Right lobe of liver (tissue), 6 donors: ENCODE results near the gene BRICD5. TPM values are rescaled to one million over a fixed set of nuclear protein-coding genes. Genes with fewer than 3 reads are reported as not detected.

Experiments used
- ATAC-seq, 4 donors: fragments of 200-7000 bp; cut with Tn5 transposase; one replicate each; pipeline ENCODE4 v1.9.1; 2020; ENCODE audit warnings: mild to moderate bottlenecking in 4 of 4, moderate library complexity in 4 of 4
- DNase-seq, 3 donors: peaks; one replicate each; pipeline ENCODE4 v3.0.0-alpha.2; 2020
- H3K27ac ChIP-seq, 3 donors: fragments of 200-600 bp; one replicate each; pipeline ENCODE4 v1.8.0; 2022
- H3K27me3 ChIP-seq, 2 donors: fragments of 200-600 bp; one replicate each; pipeline ENCODE4 v1.8.0; 2022
- H3K36me3 ChIP-seq, 4 donors: fragments of 200-600 bp; sonication (generic) in 1 of 4; one replicate each; pipeline versions ENCODE4 v1.5.1 to v1.8.0; 2017 to 2022; ENCODE audit warnings: control low read depth in 1 of 4
- H3K4me1 ChIP-seq, 4 donors: fragments of 200-600 bp; sonication (generic) in 1 of 4; one replicate each; pipeline versions ENCODE4 v1.5.1 to v1.8.0; 2017 to 2022; ENCODE audit warnings: control low read depth in 1 of 4
- H3K4me3 ChIP-seq, 3 donors: fragments of 200-600 bp; one replicate each; pipeline ENCODE4 v1.8.0; 2022
- H3K9me3 ChIP-seq, 4 donors: fragments of 200-600 bp; sonication (generic) in 1 of 4; one replicate each; pipeline versions ENCODE4 v1.5.1 to v1.8.0; 2017 to 2022; ENCODE audit warnings: control low read depth in 1 of 4
- CTCF ChIP-seq, 4 donors: fragments of 200-600 bp in 3 of 4; fragments of 450-650 bp in 1 of 4; IDR thresholded peaks; one replicate each; pipeline versions ENCODE4 v1.5.1 to v1.8.0; 2016 to 2022; ENCODE audit warnings: antibody characterized with exemption in 4 of 4, mild to moderate bottlenecking in 2 of 4
- POLR2A ChIP-seq: fragments of 450-650 bp; IDR thresholded peaks from one replicate; pipeline ENCODE4 v1.6.1; 2017; ENCODE audit warnings: antibody characterized with exemption, mild to moderate bottlenecking
- WGBS: methylation state at CpG from one replicate; pipeline ENCODE4 v1.1.6; 2018; ENCODE audit warnings: low coverage, low lambda C conversion rate; ENCODE audit not compliant: insufficient coverage; ENCODE audit errors: missing lambda C conversion rate; 5-methylcytosine and 5-hydroxymethylcytosine counted together
- intact Hi-C, 2 donors: fragments of 100-400 bp; cut with DNase I; formaldehyde crosslinking; loops; one replicate each; pipeline versions ENCODE4 v1.11.2 to v1.14.1; 2022
- total RNA-seq, 6 experiments: library from RNA; depleted of rRNA in 2 of 6; stranded (reverse); fragments of >200 nt in 2 of 6; fragmentation: NEBNext Ultra II Directional in 3 of 6; extraction: Animal tissue kit (Norgen Biotek cat#: 25700) in 3 of 6; gene quantifications; one replicate each; pipeline versions ENCODE4 v1.1.0 to v1.2.4, GENCODE V29; 2016 to 2023
- donor health status: DM: no; HTN: yes; CAD: no.
- donor health status: DM: no; HTN: no; CAD: no.
- donor health status: DM: no; HTN: no; CAD: no.
- donor health status: DM: no; HTN: yes; CAD: no.
- donor health status: DM: no; HTN: yes; CAD: no.

The BRICD5 gene
- total RNA-seq, 6 experiments from 2014 or later, result 0.74 to 3.7 (median 2.0) TPM

- DNase-seq, result no peak
- no peak overlapping the region for H3K27ac ChIP-seq
- no peak for ATAC-seq
- no peaks in the 10 kb centered on the region for H3K4me1 ChIP-seq
- H3K27me3 ChIP-seq, result no peaks in the 10 kb centered on the region
- WGBS, result 100% methylated on average over 1 of the region's 17 CpGs
- H3K9me3 ChIP-seq, result no peaks in the 10 kb centered on the region
- intact Hi-C loops, result no loop called here
- H3K36me3 ChIP-seq, result no peaks in the 10 kb centered on the region
- H3K4me3 ChIP-seq, result no peak overlapping the region
- TF ChIP-seq POLR2A, result no peak
- TF ChIP-seq CTCF (IDR thresholded peaks at IDR 0.05), result no peak
These were observed 23.5 kb downstream of the BRICD5 start for GRCh38 chr16:2187212-2187611.

DNA sequence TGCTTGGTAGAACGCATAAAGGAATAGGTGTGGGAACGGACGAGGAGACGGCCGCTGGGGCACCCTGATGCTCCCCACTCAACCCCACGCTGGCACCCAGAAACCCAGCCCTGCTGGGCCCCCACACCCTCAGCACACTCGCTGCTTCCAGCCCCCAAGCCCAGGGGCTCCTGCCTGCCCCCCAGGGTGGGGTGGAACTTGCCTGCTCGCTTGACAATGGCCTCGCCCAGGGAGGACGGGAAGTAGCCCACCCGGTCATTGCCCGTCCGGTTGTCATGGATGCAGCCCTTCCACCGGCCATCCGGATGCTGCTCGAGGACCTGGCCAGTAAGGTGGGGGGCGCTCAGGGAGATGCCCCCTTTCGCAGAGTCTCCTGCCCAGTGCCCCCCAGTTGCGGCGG is 24.2 kb downstream of the BRICD5 start:
- no peak for TF ChIP-seq CTCF (IDR thresholded peaks at IDR 0.05)
- no peak for TF ChIP-seq POLR2A

DNA sequence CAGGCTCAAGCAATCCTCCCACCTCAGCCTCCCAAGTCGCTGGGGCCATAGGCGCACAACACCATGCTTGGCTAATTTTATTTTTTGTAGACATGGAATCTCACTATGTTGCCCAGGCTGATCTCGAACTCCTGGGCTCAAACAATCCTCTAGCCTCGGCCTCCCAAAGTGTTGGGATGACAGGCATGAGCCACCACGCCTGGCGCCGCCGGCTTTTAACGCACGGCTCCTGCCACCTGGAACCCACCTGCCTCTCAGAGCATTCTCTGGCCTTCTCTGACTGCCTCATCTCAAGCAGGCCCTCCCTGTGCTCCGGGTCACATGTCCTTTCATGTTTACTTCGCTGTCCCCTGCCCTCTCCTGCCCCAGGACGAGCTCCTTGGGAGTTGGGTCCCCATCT is 24.6 kb downstream of the BRICD5 start:
- TF ChIP-seq POLR2A (no peak), CTCF (IDR thresholded peaks at IDR 0.05) (no peak)
- DNase-seq (no peak), ATAC-seq (no peak)
- intact Hi-C loops, result no loop called here
- H3K36me3 ChIP-seq, result no peaks in the 10 kb centered on the region
- WGBS, result 91% methylated on average over 13 of the region's 13 CpGs
- no peak overlapping the region for H3K4me3 ChIP-seq
- no peaks in the 10 kb centered on the region for H3K9me3 ChIP-seq
- no peak overlapping the region for H3K27ac ChIP-seq
- H3K27me3 ChIP-seq, result no peaks in the 10 kb centered on the region
- H3K4me1 ChIP-seq, result no peaks in the 10 kb centered on the region

More for the DNA sequence above, 24.2 kb downstream of the BRICD5 start:
- H3K4me3 ChIP-seq, result no peak overlapping the region
- H3K9me3 ChIP-seq, result no peaks in the 10 kb centered on the region
- DNase-seq, result no peak
- no peak for ATAC-seq
- intact Hi-C loops, result no loop called here
- no peaks in the 10 kb centered on the region for H3K27me3 ChIP-seq
- WGBS, result 93% methylated on average over 9 of the region's 20 CpGs
- no peaks in the 10 kb centered on the region for H3K4me1 ChIP-seq
- no peaks in the 10 kb centered on the region for H3K36me3 ChIP-seq
- H3K27ac ChIP-seq, result no peak overlapping the region

DNA sequence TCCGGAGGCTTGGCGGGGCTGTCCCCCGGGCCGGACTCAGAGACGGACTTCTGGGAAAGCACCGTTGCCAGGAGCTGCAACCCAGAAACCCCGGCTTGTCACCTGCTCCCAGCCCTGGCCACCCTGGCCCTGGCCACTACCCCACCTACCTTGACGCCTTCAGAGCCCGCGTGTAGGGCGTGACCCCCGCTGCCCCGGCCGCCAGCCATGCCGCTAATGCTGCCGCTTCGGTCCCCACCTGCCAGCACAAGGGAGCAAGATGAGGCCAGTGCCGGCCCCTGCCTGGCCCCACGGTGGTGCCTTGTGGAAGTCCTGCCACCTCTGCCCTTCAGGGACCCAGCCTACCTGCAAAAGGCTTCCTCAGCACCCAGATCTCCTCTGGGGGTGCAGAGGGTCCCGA is 25.7 kb downstream of the BRICD5 start:
- Histone ChIP-seq H3K36me3 (no peaks in the 10 kb centered on the region), H3K27me3 (no peaks in the 10 kb centered on the region), H3K4me1 (no peaks in the 10 kb centered on the region), H3K27ac (no peak overlapping the region), H3K9me3 (no peaks in the 10 kb centered on the region), H3K4me3 (no peak overlapping the region)
- no peak for DNase-seq
- WGBS, result no CpG with 5 or more reads among the region's 20 CpGs
- TF ChIP-seq POLR2A (no peak), CTCF (IDR thresholded peaks at IDR 0.05) (no peak)
- no peak for ATAC-seq
- intact Hi-C loops, result no loop called here

DNA sequence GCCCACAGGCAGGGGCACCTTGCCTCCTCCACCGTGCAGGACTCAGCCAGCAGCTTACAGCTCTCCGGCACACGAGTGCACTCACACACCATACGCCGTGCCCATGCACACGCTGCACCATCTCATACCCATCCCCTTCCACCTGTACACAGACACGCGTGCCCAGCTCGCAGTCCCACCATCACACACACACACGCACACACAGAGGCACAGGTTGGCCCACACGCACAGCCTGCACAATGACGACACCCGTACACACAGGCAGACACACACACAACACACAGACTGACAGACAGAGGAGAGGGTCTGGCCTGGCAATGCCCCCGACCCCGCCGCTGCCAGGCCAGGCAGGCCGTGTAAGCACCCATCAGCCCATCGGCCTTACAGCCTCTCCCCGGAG is 26.3 kb downstream of the BRICD5 start:
- Histone ChIP-seq H3K36me3 (no peaks in the 10 kb centered on the region), H3K27ac (no peak overlapping the region), H3K4me3 (no peak overlapping the region), H3K9me3 (no peaks in the 10 kb centered on the region), H3K4me1 (no peaks in the 10 kb centered on the region), H3K27me3 (no peaks in the 10 kb centered on the region)
- intact Hi-C loops, result no loop called here
- DNase-seq (no peak), ATAC-seq (no peak)
- 60% methylated on average over 2 of the region's 19 CpGs for WGBS
- TF ChIP-seq POLR2A (no peak), CTCF (IDR thresholded peaks at IDR 0.05) (no peak)
